GM12873 (cell line): ENCODE data around the gene PTPMT1.

Experiments
- TF ChIP-seq, protein P1 (sequence below): IDR thresholded peaks from 2 replicates; pipeline ENCODE4 v1.5.1; 2012; ENCODE audit warnings: low read depth, mild to moderate bottlenecking, moderate library complexity, low read length, control low read depth; ENCODE audit not compliant: insufficient read depth; ENCODE audit errors: missing control alignments

Gene PTPMT1

DNA sequence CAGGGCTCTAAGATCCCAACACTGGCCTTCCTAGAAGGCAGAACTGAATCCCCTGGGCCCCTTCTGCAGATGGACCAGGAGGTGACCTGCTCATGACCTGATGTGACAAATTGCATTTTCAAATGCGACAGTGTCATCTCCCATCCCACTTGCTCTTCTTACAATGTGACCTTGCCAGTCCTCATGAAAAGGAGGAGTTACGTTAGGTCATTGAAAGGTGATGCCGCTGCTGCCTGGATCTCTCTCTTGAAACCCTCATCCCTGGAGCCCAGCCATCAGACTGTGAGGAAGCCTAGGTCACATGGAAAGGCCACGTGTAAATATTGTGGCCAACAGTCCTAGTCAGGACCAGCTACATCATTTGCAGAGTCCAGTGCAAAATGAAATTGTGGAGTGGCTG, 34.5 kb downstream of the PTPMT1 start:
- TF ChIP-seq, protein P1, sequence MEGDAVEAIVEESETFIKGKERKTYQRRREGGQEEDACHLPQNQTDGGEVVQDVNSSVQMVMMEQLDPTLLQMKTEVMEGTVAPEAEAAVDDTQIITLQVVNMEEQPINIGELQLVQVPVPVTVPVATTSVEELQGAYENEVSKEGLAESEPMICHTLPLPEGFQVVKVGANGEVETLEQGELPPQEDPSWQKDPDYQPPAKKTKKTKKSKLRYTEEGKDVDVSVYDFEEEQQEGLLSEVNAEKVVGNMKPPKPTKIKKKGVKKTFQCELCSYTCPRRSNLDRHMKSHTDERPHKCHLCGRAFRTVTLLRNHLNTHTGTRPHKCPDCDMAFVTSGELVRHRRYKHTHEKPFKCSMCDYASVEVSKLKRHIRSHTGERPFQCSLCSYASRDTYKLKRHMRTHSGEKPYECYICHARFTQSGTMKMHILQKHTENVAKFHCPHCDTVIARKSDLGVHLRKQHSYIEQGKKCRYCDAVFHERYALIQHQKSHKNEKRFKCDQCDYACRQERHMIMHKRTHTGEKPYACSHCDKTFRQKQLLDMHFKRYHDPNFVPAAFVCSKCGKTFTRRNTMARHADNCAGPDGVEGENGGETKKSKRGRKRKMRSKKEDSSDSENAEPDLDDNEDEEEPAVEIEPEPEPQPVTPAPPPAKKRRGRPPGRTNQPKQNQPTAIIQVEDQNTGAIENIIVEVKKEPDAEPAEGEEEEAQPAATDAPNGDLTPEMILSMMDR, result no peak

DNA sequence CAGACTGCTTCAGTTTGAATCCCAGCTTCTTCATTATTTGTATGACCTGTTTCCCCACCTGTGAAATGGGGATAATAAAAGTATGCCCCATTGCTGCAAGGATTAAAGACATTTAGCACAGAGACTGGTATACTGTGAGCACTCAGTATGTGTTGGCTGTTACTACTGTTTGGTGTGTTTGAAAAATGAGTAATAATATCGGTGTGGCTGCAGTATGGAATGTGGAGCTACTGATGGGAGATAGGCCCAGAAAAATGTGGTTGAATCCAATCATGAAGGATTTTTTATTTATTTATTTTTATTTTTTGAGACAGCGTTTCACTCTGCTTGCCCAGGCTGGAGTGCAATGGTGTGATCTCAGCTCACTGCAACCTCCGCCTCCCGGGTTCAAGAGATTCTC, 37.9 kb downstream of the PTPMT1 start:
- TF ChIP-seq, protein P1, result no peak

DNA sequence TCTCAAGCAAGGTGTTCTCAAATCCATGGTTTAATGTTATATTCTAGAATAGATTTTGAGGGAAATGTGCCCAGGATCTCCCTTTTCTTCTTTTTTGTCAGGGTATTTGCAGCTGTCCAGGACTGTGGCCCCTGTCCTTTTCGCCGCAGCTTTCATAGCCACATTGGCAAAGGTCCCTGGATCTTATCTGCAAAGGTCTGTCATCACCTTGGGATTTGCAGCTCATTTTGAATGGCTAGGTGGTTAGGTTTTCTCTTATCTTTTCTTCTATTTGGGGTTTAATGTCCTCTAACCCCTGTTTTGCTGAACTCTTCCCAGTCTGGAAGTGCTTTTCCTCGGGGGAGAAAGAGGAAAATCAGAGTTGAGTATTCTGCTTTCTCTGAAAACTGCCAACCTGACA, 40.5 kb downstream of the PTPMT1 start:
- TF ChIP-seq, protein P1, result no peak

DNA sequence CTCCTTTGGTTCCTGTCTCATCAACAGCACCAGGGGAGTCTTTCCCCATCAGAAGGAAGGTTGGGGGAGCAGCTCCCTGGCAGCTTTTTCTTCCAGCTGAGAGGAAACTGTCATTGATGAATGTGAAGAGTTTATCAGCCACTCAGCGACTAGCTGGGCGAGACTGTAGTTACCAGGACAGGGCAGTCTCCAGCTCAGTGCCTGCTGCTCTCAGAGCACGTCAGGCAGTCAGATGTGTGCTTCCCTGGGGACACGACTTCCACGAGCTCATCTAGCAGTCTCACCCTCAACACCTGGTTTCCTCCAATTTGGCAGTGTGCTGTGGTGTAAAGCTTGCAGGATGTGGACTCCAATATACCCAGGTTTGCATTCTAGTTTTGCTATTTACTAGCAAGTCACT, 41.3 kb downstream of the PTPMT1 start:
- TF ChIP-seq, protein P1, result no peak

DNA sequence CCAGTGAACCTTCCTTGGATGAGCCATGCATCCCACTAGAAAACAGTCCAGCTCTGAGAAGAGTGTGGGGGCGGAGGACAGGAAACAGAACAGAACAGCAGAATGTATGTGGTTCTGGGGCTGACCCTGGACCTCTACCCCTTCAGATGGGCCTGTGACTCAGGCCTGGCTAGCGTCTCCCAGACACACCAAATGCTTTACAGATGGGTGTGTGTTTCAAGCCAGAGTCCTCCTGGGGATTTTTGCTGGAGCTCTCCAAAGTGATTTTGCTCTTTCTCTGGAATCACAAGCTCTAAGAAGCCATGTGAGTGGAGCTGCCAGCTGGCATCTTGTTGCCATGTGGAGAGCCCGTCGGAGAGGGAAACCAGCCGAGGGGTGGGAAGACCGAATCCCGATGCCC, 42.0 kb downstream of the PTPMT1 start:
- TF ChIP-seq, protein P1, result no peak

DNA sequence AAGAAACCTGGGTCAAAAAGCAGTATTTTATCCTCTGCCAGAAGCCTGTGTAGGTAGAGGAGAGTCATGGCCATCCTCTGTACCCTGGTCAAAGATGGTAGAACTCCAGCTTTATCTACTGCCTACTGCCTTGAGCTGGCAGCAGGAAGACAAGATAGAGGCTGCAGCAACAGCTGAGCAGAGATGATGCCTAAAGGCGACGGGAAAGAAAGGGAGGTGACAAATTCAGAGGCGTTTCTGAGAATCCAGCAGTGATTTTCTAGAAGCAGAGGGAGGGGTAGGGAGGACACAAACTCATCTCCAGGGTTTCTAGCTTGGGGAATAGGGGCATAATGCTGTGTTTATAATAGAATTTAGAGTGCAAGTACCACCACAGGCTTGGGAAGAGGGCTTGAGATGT, 44.3 kb downstream of the PTPMT1 start:
- TF ChIP-seq, protein P1, result no peak

DNA sequence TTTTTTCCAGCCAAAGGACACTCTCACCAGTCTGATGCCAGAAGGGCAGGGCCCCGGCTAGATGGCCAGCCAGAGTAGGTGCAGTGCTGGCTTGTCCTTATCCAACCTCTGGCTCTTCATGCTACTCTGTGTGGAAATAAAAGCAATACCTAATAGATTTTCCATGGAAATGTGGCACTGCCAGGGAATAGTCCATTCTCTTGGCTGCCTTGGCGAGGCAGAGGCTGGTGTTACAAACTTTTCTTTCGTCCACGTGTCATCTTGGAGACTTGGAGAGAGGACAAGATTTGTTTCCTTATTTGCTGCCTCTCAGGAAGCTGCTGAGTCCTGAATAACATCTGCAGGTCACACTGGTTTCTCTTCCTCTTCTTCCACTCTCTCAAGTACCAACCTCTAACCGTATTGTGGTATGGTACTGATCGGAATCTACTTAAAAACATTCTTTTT, 46.0 kb downstream of the PTPMT1 start:
- TF ChIP-seq, protein P1, result no peak

DNA sequence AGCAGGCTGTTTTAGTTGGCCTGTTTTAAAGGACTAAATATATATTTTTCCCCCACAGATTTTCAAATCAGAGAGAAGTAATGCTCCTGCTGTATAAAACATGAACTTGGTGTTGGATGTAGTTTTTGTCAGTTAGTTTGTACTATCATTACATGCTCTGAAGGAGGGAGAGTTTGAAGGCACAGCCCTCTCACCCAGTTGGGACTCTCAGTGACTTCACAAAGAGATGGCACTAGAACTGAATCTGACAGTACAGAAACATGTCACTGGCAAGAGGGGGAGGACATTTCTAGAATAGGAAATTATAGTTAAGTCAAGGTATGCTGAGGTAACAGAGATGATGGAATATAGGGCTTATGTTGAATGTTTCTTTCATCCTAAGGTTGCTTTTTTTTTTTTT, 49.9 kb downstream of the PTPMT1 start:
- TF ChIP-seq, protein P1, result no peak
